ENCODE data around the gene ABHD6.
"Not testable (repeated sequence)": the region's sequence is repeated elsewhere in the genome, so short reads cannot be mapped to it uniquely, and the experiment has no call there.

The ABHD6 gene

DNA sequence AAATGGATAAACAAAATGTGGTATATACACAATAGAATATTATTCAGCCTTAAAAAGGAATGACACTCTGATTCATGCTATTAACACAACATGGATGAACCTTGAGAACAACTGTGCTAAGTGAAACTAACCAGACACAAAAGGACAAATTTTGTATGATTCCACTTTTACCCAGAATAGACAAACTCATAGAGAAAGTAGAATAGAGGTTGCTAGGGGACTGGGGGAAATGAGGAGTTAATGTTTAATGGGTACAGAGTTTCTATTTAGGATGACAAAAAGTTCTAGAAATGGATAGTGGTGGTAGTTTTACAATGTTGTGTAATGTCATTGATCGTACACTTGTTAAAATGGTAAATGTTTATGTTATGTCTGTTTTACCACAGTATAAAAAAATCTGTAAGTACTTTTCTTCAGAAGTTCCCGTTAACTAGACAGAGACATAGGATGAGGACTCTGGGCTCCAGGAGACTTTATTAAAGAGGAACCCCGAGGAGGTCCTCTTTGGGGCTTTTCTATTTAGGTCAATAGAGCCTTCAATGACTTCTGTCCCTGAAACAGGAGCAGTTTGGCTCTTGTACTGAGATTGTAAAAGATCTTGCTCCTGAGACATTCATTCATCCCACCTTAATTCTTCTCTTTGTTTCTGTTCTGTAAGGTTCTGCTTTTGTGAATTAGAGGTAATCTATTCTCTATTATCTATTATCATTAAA is 24.5 kb downstream of the ABHD6 start:
- H3K27ac ChIP-seq (ENCODE audit: low read length), result no peak overlapping the region
- H3K9me3 ChIP-seq (ENCODE audit: control insufficient read depth in 1 of 2, low read length in 2 of 2), result no peaks in the 10 kb centered on the region
- peaks cover 0 to 24% of the 10 kb centered on the region in 2 donors for H3K36me3 ChIP-seq (ENCODE audit: control insufficient read depth in 1 of 2, insufficient read depth in 2 of 2, low read length in 2 of 2)
- no peaks in the 10 kb centered on the region for H3K27me3 ChIP-seq (ENCODE audit: low read depth, low read length)
- no peaks in the 10 kb centered on the region for H3K4me1 ChIP-seq (ENCODE audit: control insufficient read depth in 1 of 2, insufficient read depth in 2 of 2, low read length in 2 of 2)
- H3K4me3 ChIP-seq (ENCODE audit: low read depth in 1 of 2, low read length in 2 of 2), result no peak overlapping the region

- no peak overlapping the region for H3K27ac ChIP-seq (ENCODE audit: low read length)
- no peaks in the 10 kb centered on the region for H3K9me3 ChIP-seq (ENCODE audit: control insufficient read depth in 1 of 2, low read length in 2 of 2)
- H3K4me3 ChIP-seq (ENCODE audit: low read depth in 1 of 2, low read length in 2 of 2), result no peak overlapping the region
- H3K27me3 ChIP-seq (ENCODE audit: low read depth, low read length), result no peaks in the 10 kb centered on the region
- no peaks in the 10 kb centered on the region for H3K4me1 ChIP-seq (ENCODE audit: control insufficient read depth in 1 of 2, insufficient read depth in 2 of 2, low read length in 2 of 2)
- H3K36me3 ChIP-seq (ENCODE audit: control insufficient read depth in 1 of 2, insufficient read depth in 2 of 2, low read length in 2 of 2), result peaks cover 9 to 19% of the 10 kb centered on the region in 2 donors
These were observed 29.0 kb downstream of the ABHD6 start for GRCh38 chr3:58266577-58266976.

DNA sequence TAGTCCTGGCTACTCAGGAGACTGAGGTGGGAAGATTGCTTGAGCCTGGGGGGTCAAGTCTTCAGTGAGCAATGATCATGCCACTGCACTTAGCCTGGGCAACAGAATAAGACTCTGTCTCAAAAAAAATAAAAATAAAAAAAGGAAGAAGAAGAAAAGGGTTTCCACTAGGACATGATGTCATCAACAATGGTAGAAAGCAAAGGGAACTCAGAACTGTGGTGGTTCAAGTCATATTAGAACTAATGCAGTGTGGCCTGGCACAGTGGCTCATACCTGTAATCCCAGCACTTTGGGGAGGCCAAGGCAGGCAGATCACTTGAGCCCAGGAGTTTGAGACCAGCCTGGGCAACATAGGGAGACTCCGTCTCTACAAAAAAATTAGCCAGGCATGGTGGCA is 30.0 kb downstream of the ABHD6 start:
- H3K4me3 ChIP-seq (ENCODE audit: low read depth in 1 of 2, low read length in 2 of 2); H3K27me3 ChIP-seq (ENCODE audit: low read depth, low read length); H3K9me3 ChIP-seq (ENCODE audit: control insufficient read depth in 1 of 2, low read length in 2 of 2); H3K27ac ChIP-seq (ENCODE audit: low read length); H3K4me1 ChIP-seq (ENCODE audit: control insufficient read depth in 1 of 2, insufficient read depth in 2 of 2, low read length in 2 of 2): not testable (repeated sequence)
- peaks cover 9 to 19% of the 10 kb centered on the region in 2 donors for H3K36me3 ChIP-seq (ENCODE audit: control insufficient read depth in 1 of 2, insufficient read depth in 2 of 2, low read length in 2 of 2)

DNA sequence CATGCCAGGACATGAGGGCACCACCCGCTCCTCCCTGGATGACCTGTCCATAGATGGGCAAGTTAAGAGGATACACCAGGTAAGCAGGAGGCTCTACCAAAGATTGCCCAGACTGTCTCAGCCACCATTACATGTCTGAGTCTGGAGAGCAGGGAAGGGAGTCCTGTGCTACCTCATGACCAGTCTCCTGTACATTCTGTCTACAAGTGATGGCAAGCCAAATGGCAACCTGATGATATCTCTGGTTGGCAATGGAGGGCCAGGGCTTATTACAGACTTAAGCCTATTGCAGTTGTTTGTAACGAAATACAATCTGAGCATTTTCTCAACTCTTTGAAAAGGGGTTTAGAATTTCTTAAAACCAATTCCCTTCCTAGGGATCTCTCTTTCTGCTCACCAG is 31.8 kb downstream of the ABHD6 start:
- Histone ChIP-seq H3K27me3 (ENCODE audit: low read depth, low read length) (no peaks in the 10 kb centered on the region), H3K36me3 (ENCODE audit: control insufficient read depth in 1 of 2, insufficient read depth in 2 of 2, low read length in 2 of 2) (peaks cover 12 to 29% of the 10 kb centered on the region in 2 donors), H3K9me3 (ENCODE audit: control insufficient read depth in 1 of 2, low read length in 2 of 2) (no peaks in the 10 kb centered on the region), H3K27ac (ENCODE audit: low read length) (no peak overlapping the region), H3K4me3 (ENCODE audit: low read depth in 1 of 2, low read length in 2 of 2) (no peak overlapping the region), H3K4me1 (ENCODE audit: control insufficient read depth in 1 of 2, insufficient read depth in 2 of 2, low read length in 2 of 2) (no peaks in the 10 kb centered on the region)

DNA sequence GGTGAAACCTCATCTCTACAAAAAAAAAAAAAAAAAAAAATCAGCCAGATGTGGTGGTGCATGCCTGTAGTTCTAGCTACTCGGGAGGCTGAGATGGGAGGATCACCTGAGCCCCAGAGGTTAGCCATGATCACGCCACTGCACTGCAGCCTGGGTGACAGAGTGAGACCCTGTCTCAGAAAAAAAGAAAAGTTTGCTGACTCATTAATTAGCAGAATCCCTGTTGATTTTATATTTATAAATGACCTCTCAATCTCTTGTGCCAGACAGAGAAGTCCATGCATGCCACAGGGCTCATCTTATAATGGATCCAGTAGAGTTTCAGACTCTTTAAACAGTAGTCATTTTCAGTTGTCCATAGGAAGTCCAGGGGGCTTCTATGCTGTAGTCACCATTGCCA is 32.9 kb downstream of the ABHD6 start:
- Histone ChIP-seq H3K27ac (ENCODE audit: low read length) (no peak overlapping the region), H3K27me3 (ENCODE audit: low read depth, low read length) (no peaks in the 10 kb centered on the region), H3K4me1 (ENCODE audit: control insufficient read depth in 1 of 2, insufficient read depth in 2 of 2, low read length in 2 of 2) (no peaks in the 10 kb centered on the region), H3K4me3 (ENCODE audit: low read depth in 1 of 2, low read length in 2 of 2) (no peak overlapping the region), H3K9me3 (ENCODE audit: control insufficient read depth in 1 of 2, low read length in 2 of 2) (no peaks in the 10 kb centered on the region), H3K36me3 (ENCODE audit: control insufficient read depth in 1 of 2, insufficient read depth in 2 of 2, low read length in 2 of 2) (peaks cover 19 to 39% of the 10 kb centered on the region in 2 donors)

DNA sequence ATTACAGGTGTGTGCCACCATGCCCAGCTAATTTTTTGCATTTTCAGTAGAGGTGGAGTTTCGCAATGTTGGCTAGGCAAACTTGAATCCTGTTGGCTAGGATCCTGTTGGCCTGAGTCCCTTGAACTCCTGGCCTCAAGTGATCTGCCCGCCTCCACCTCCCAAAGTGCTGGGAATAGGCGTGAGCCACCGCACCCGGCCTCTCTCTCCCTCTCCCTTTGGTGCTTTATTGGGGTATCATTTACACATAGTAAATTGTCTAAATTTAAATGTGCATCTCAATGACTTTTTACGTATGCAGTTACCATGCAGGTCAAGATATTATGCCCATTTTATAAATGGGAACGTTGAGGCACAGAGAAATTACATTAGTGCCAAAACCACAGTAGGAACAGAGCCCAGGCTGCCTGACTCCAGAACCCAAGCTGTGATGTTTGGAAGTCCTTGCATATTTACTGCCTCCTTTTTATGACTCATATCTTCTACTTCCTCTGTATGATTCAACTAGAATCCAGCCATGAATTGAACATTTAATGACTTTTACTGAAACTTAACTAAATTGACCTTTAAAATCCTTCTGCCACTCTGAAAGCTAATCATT is 34.4 kb downstream of the ABHD6 start:
- peaks cover 19 to 37% of the 10 kb centered on the region in 2 donors for H3K36me3 ChIP-seq (ENCODE audit: control insufficient read depth in 1 of 2, insufficient read depth in 2 of 2, low read length in 2 of 2)
- H3K9me3 ChIP-seq (ENCODE audit: control insufficient read depth in 1 of 2, low read length in 2 of 2), result no peaks in the 10 kb centered on the region
- no peaks in the 10 kb centered on the region for H3K27me3 ChIP-seq (ENCODE audit: low read depth, low read length)
- H3K4me1 ChIP-seq (ENCODE audit: control insufficient read depth in 1 of 2, insufficient read depth in 2 of 2, low read length in 2 of 2), result no peaks in the 10 kb centered on the region
- H3K27ac ChIP-seq (ENCODE audit: low read length), result no peak overlapping the region
- no peak overlapping the region for H3K4me3 ChIP-seq (ENCODE audit: low read depth in 1 of 2, low read length in 2 of 2)

- H3K4me1 ChIP-seq (ENCODE audit: control insufficient read depth in 1 of 2, insufficient read depth in 2 of 2, low read length in 2 of 2), result no peaks in the 10 kb centered on the region
- peaks cover 19 to 30% of the 10 kb centered on the region in 2 donors for H3K36me3 ChIP-seq (ENCODE audit: control insufficient read depth in 1 of 2, insufficient read depth in 2 of 2, low read length in 2 of 2)
- no peak overlapping the region for H3K27ac ChIP-seq (ENCODE audit: low read length)
- H3K4me3 ChIP-seq (ENCODE audit: low read depth in 1 of 2, low read length in 2 of 2), result no peak overlapping the region
- no peaks in the 10 kb centered on the region for H3K27me3 ChIP-seq (ENCODE audit: low read depth, low read length)
- H3K9me3 ChIP-seq (ENCODE audit: control insufficient read depth in 1 of 2, low read length in 2 of 2), result no peaks in the 10 kb centered on the region
These were observed 35.3 kb downstream of the ABHD6 start for GRCh38 chr3:58272891-58273290.

- peaks cover 19 to 30% of the 10 kb centered on the region in 2 donors for H3K36me3 ChIP-seq (ENCODE audit: control insufficient read depth in 1 of 2, insufficient read depth in 2 of 2, low read length in 2 of 2)
- not testable (repeated sequence) for H3K4me3 ChIP-seq (ENCODE audit: low read depth in 1 of 2, low read length in 2 of 2); H3K4me1 ChIP-seq (ENCODE audit: control insufficient read depth in 1 of 2, insufficient read depth in 2 of 2, low read length in 2 of 2); H3K27ac ChIP-seq (ENCODE audit: low read length); H3K9me3 ChIP-seq (ENCODE audit: control insufficient read depth in 1 of 2, low read length in 2 of 2); H3K27me3 ChIP-seq (ENCODE audit: low read depth, low read length)
These were observed 35.8 kb downstream of the ABHD6 start for GRCh38 chr3:58273362-58273761.

DNA sequence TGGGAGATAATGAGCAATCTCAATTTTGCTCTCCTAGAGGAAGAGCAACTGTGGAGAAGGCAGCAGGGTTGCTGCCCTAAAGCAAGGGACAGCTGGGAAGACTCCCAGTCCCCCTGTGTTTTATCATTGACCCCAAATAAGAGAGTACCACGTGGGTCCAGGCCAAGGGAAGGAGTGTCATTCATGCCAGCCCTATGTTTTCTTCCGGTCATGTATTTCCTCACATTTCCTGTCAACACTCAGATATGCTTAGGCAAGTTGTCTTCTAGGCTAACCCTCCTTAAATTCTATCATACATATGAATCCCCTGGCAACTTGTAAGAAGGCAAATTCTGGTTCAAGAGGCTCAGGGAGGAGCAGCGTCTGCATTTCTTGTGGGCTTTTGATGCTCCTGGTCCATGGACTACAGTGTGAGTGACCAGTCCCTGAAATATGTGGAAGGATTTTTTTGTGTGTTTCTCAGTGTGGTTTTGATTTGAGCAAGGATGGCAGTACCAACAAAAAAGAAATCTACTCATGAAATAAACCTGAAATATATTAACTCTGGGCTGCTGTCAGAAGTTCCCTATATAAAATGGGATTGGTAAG is 36.5 kb downstream of the ABHD6 start:
- H3K36me3 ChIP-seq (ENCODE audit: control insufficient read depth in 1 of 2, insufficient read depth in 2 of 2, low read length in 2 of 2), result peaks cover 14 to 25% of the 10 kb centered on the region in 2 donors
- H3K27me3 ChIP-seq (ENCODE audit: low read depth, low read length), result no peaks in the 10 kb centered on the region
- H3K27ac ChIP-seq (ENCODE audit: low read length), result no peak overlapping the region
- no peaks in the 10 kb centered on the region for H3K4me1 ChIP-seq (ENCODE audit: control insufficient read depth in 1 of 2, insufficient read depth in 2 of 2, low read length in 2 of 2)
- H3K4me3 ChIP-seq (ENCODE audit: low read depth in 1 of 2, low read length in 2 of 2), result no peak overlapping the region
- no peaks in the 10 kb centered on the region for H3K9me3 ChIP-seq (ENCODE audit: control insufficient read depth in 1 of 2, low read length in 2 of 2)

GRCh38 chr3:58281069-58281468 is 43.5 kb downstream of the ABHD6 start:
- no peaks in the 10 kb centered on the region for H3K4me1 ChIP-seq (ENCODE audit: control insufficient read depth in 1 of 2, insufficient read depth in 2 of 2, low read length in 2 of 2)
- H3K4me3 ChIP-seq (ENCODE audit: low read depth in 1 of 2, low read length in 2 of 2), result no peak overlapping the region
- H3K27ac ChIP-seq (ENCODE audit: low read length), result no peak overlapping the region
- no peaks in the 10 kb centered on the region for H3K27me3 ChIP-seq (ENCODE audit: low read depth, low read length)
- H3K9me3 ChIP-seq (ENCODE audit: control insufficient read depth in 1 of 2, low read length in 2 of 2), result no peaks in the 10 kb centered on the region
- peaks cover 4 to 24% of the 10 kb centered on the region in 2 donors for H3K36me3 ChIP-seq (ENCODE audit: control insufficient read depth in 1 of 2, insufficient read depth in 2 of 2, low read length in 2 of 2)

DNA sequence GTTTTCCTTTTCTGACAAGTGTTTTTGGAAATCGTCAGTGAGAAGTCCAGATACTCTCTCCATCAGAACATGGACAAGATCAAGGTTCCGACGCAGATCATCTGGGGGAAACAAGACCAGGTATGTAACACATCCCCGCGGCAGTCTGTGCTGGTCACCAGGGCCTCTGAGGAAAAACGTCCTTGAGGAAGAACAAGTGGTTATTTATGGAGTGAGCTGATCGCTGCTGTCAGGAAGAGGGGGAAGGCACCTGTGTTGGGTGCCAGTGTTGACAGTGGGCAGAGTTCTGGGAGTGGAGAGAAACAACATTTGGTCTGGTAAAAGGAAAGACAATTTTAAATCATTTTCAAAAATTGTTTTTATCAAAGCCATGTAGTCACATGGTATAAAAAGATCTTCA is 47.7 kb downstream of the ABHD6 start:
- Histone ChIP-seq H3K4me1 (ENCODE audit: control insufficient read depth in 1 of 2, insufficient read depth in 2 of 2, low read length in 2 of 2) (no peaks in the 10 kb centered on the region), H3K27me3 (ENCODE audit: low read depth, low read length) (no peaks in the 10 kb centered on the region), H3K4me3 (ENCODE audit: low read depth in 1 of 2, low read length in 2 of 2) (no peak overlapping the region), H3K27ac (ENCODE audit: low read length) (no peak overlapping the region), H3K9me3 (ENCODE audit: control insufficient read depth in 1 of 2, low read length in 2 of 2) (no peaks in the 10 kb centered on the region), H3K36me3 (ENCODE audit: control insufficient read depth in 1 of 2, insufficient read depth in 2 of 2, low read length in 2 of 2) (peaks cover 11 to 29% of the 10 kb centered on the region in 2 donors)
